Fibroblast of villous mesenchyme (primary cell): ENCODE results near the gene DALRD3. TPM values are rescaled to one million over a fixed set of nuclear protein-coding genes. Genes with fewer than 3 reads are reported as not detected.

Experiments
- DNase-seq: peaks from one replicate; pipeline ENCODE4 v3.0.0-alpha.2; 2010; ENCODE audit warnings: low read depth
- H3K4me3 ChIP-seq: 2 replicates; pipeline ENCODE4 v1.5.1; 2011; ENCODE audit warnings: low read depth, mild to moderate bottlenecking, low read length
- CTCF ChIP-seq: IDR thresholded peaks from 2 replicates; pipeline ENCODE4 v1.5.1; 2012; ENCODE audit warnings: low read depth, mild to moderate bottlenecking, low read length; ENCODE audit not compliant: insufficient read depth
- total RNA-seq: library from RNA; depleted of rRNA; stranded (reverse); fragments of >200 nt; gene quantifications from 2 replicates; pipeline ENCODE4 v1.2.3, GENCODE V29; 2012

The DALRD3 gene
- total RNA-seq, 1 donor, result 40.6 TPM

GRCh38 chr3:49022688-49023171 is 4.3 kb upstream of the DALRD3 start:
- TF ChIP-seq CTCF, result no peak
- DNase-seq, result no peak

GRCh38 chr3:49021813-49022687 is 3.7 kb upstream of the DALRD3 start, which contains the start of gene NDUFAF3:
Gene NDUFAF3, plus strand, starts transcription at chr3:49022121. Its CDS starts 24 bp downstream, at chr3:49022145.
- peak; percentile 94 for DNase-seq
- TF ChIP-seq CTCF, result peak; percentile 91
- peak within 1 kb of the TSS; percentile 91 for H3K4me3 ChIP-seq

More at GRCh38 chr3:49022688-49023171, 4.3 kb upstream of the DALRD3 start:
- H3K4me3 ChIP-seq, result peak overlapping the region; percentile 91

GRCh38 chr3:49021213-49021812 is 2.9 kb upstream of the DALRD3 start:
- no peak for TF ChIP-seq CTCF
- peak; percentile 98 for DNase-seq
- peak overlapping the region; percentile 91 for H3K4me3 ChIP-seq

- H3K4me3 ChIP-seq, result peak overlapping the region; percentile 91
- DNase-seq, result peak; percentile 16
- TF ChIP-seq CTCF, result no peak
Measured at GRCh38 chr3:49020330-49021212, 2.2 kb upstream of the DALRD3 start.

- peak overlapping the region; percentile 91 for H3K4me3 ChIP-seq
- DNase-seq, result peak; percentile 52
- TF ChIP-seq CTCF, result no peak
Measured at GRCh38 chr3:49019941-49020329, 1.6 kb upstream of the DALRD3 start.

- no peak for TF ChIP-seq CTCF
- H3K4me3 ChIP-seq, result peak overlapping the region; percentile 86
- peak; percentile 12 for DNase-seq
Measured at GRCh38 chr3:49018707-49019006, 277 bp upstream of the DALRD3 start.
